ENCODE results near the gene GLE1.
A peak's percentile ranks its signal among the peaks of the same experiment; 100 is the strongest.

Gene GLE1, protein sequence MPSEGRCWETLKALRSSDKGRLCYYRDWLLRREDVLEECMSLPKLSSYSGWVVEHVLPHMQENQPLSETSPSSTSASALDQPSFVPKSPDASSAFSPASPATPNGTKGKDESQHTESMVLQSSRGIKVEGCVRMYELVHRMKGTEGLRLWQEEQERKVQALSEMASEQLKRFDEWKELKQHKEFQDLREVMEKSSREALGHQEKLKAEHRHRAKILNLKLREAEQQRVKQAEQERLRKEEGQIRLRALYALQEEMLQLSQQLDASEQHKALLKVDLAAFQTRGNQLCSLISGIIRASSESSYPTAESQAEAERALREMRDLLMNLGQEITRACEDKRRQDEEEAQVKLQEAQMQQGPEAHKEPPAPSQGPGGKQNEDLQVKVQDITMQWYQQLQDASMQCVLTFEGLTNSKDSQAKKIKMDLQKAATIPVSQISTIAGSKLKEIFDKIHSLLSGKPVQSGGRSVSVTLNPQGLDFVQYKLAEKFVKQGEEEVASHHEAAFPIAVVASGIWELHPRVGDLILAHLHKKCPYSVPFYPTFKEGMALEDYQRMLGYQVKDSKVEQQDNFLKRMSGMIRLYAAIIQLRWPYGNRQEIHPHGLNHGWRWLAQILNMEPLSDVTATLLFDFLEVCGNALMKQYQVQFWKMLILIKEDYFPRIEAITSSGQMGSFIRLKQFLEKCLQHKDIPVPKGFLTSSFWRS

GRCh38 chr9:128504485-128505413 is at the start of gene GLE1:
Gene GLE1 (plus strand): TSS chr9:128504719. CDS start chr9:128504806, 87 bp downstream.
- DNase-seq, result peak; percentile 94

- DNase-seq, result no peak
Observed at GRCh38 chr9:128454991-128455390, 49.5 kb upstream of the GLE1 start.

DNA sequence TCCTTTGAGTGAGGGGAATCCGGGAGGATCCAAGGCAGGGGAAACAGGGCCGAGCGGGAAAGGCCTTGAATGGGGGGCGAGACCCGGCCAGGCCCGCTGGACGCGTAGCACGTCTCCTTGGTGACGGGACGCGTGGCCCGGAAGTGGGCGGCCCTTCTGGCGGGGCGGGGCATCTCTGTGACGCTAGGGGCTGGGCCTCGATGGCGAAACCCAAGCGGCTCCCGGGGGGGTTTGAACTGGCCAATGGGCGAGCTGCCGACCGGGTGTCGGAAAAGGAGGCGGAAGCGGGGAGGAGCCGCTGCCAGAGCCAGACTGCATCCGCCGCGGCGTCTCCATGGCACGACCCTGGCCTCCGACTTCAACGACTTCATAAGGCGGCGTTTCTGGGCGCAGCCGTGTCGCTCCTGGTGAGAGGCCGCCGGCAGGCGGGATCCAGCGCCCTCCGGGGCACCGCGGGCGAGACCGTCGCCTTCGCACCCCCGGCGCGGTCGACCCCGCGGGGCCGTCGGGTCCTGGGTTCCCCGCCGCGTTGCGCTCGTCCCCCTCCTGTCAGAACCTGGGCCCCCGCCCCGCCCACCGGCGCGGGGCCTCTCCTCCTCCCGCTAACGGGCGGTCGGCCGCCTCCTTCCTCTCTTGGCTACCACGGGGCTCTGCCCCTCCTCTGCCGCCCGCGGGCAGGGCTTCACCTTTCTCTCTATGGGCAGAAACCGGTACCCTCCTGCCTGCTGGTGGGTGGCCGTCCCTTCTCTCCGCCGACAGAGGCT is 48.5 kb upstream of the GLE1 start, which contains the start of gene ODF2:
ODF2 (plus strand) TSS at position 158 of the 764 bp plus-strand sequence; CDS start at position 244, 86 bp downstream.
- peak; percentile 99 for DNase-seq

- peak; percentile 56 for DNase-seq
Observed at GRCh38 chr9:128456613-128457061, 47.9 kb upstream of the GLE1 start.

- DNase-seq, result no peak
Observed at GRCh38 chr9:128457207-128457606, 47.3 kb upstream of the GLE1 start.

- DNase-seq, result no peak
Observed at GRCh38 chr9:128459011-128459410, 45.5 kb upstream of the GLE1 start.

DNA sequence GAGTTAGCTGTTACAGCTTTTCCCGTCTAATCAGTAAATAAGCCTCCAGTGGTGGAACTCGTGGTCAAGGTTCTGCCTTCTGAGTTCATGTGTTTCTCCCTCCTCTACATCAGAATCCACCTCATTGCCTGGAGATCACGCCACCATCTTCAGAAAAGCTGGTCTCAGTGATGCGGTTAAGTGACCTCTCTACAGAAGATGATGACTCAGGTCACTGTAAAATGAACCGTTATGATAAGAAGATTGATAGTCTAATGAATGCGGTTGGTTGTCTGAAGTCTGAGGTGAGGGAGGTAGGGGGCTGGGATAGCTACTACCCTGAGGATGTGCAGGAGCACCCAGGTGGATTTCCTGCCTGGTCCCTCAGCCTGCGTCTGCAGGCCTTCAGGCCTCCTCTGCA is 35.4 kb upstream of the GLE1 start:
- DNase-seq, result no peak

GRCh38 chr9:128470560-128470959 is 34.0 kb upstream of the GLE1 start:
- DNase-seq, result no peak

GRCh38 chr9:128473104-128473503 is 31.4 kb upstream of the GLE1 start:
- DNase-seq, result no peak

DNA sequence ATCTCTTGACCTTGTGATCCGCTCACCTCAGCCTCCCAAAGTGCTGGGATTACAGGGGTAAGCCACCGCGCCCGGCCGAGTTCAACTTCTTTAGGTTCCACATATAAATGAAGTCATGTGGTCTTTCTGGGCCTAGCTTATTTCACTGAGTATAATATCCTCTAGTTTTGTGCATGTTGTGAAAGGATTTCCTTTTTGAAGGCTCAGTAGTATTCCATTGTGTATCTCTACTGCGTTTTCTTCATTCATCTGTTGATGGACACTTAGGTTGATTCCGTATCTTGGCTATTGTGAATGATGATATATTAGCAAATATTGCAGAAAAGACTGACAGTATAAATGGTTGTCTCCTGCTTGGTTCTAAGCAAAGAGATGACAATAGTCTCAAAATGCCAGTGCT is 28.7 kb upstream of the GLE1 start:
- DNase-seq, result no peak

DNA sequence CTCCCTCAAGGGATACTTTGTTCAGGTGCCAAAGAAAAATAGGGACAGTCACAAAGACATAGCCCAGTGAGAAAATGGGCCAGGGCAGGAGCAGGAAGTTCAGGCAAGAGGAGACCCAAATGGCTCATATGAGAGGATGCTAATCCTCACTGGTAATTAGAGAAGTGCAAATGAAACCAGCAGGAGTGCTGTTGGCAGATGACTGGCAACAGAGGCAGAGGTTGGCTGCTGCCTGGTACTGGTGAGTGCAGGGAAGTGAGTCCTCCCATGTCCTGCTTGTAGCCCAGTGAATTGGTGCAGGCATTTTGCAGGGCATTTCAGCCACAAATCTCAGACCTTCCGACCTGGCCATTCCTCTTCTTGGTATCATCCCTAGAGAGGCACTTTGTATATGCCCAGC is 25.3 kb upstream of the GLE1 start:
- no peak for DNase-seq

DNA sequence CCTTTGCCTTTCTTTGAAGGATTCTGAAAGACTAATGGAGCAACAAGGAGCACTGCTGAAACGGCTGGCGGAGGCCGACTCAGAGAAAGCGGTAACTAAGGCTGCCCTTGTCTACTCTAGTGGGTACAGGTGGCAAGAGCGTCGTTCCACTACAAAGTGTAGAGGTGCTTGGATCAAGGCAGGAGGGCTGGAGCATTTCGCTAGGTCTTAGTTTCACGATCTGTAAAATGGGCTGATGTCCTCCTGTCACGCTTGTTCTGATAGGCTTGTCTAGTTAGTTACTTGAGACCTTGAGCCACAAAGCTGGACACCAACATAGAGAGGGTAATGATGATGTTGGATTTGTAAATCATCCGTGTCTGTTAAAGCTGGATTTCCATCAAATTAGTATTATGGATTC is 23.0 kb upstream of the GLE1 start:
- no peak for DNase-seq

DNA sequence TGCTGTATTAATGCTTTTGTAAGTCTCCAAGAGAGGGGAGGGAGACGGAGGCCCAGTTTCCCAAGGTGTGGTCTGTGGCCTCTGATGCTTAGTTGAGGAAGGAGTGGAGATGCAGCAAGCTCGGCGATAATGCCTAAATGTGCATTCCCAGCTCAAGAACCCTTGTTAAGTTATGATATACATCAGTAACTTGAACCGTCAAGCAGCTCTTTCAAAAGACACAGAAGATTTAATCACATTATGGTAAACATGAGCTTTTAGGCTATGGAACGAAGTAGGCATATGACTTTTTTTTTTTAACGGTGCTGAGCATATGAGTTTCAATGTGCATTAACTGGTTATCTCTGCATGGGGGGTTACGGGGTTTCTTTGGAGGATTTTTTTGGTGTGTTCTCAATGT is 22.3 kb upstream of the GLE1 start:
- DNase-seq, result no peak

- DNase-seq, result no peak
Observed at GRCh38 chr9:128484686-128485413, 19.7 kb upstream of the GLE1 start.

DNA sequence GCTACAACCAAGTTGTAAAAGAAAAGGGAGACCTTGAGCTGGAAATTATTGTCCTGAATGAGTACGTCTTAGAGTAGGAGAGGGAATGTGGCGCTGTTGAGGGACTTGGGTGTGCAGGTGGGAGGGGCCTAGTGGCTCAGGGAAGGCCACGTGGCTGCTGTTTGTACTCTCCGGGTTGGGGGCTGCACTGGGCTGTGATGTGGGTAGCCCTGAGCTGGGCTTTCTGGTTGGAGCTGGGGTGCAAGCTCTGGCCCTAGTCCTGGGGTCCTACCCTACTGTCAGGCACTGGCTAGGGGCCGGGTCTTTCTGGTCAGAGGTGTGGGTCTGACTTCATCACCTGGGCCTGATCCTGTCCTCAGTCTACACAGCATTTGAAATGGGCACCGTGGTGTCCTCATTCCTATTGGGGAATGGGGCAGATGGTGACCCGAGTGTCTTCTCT is 19.1 kb upstream of the GLE1 start:
- no peak for DNase-seq

DNA sequence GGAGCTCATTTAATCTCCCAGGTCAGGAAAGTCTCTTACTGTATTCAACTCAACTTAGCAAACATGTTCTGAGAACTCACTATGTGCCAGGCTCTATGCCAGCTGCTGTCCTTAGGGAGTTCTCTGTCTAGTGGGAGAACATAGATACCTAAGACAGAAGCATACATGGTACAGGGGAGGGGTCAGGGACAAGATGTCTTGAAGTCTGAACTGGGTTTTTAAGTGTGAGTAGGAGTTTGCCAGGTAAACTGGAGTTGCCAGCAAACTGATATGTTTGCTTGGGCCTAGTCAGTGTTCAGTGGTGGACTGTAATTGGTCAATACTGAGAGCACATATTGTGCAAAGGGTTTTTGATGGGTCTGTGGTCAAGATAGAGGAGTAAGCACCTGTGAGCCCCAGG is 18.3 kb upstream of the GLE1 start:
- no peak for DNase-seq

DNA sequence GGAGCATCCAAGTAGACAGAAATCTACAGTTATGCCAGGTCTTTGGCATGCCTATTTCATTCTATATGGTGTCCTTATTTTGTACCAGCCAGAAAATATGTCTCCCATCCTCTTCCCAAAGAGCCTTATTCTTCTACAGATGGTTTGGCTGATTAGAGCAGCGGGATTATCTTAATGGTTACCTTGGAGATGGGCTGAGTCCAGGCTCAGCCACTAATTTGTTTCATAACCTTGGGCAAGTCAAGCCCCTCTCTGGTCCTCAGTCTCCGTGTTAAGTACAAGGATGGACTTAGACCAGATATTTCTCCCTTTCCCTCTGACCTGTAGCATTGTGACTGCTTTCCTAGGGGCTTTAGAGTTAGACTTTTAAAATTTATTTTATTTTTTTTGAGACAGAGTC is 11.1 kb upstream of the GLE1 start:
- no peak for DNase-seq

DNA sequence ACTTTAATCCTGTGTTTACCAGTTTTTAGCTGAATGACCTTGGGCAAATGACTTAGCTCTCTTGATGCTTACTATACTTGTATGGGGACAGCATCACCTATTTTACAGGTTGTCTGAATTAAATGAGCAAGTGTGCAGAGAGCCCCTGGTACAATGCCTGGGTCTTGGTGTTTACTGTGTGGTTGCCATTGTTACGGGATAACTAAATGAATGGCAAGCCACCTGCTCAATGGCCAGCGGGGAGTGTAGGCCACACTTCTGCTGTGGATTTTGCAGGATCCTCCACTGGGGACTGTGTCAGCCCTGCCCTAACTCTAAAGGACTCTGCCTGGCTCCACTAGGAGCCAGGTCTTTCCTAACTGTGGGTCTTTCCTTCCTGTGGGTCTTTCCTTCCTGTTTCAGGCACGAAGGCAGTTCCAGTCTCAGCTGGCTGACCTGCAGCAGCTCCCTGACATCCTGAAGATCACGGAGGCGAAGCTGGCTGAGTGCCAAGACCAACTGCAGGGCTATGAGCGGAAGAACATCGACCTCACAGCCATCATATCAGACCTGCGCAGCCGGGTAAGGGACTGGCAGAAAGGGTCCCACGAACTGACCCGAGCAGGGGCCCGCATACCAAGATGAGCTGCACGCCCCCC is 10.3 kb upstream of the GLE1 start:
- DNase-seq, result no peak

- no peak for DNase-seq
Observed at GRCh38 chr9:128494746-128495129, 9.8 kb upstream of the GLE1 start.

- DNase-seq, result no peak
Observed at GRCh38 chr9:128495296-128495695, 9.2 kb upstream of the GLE1 start.

DNA sequence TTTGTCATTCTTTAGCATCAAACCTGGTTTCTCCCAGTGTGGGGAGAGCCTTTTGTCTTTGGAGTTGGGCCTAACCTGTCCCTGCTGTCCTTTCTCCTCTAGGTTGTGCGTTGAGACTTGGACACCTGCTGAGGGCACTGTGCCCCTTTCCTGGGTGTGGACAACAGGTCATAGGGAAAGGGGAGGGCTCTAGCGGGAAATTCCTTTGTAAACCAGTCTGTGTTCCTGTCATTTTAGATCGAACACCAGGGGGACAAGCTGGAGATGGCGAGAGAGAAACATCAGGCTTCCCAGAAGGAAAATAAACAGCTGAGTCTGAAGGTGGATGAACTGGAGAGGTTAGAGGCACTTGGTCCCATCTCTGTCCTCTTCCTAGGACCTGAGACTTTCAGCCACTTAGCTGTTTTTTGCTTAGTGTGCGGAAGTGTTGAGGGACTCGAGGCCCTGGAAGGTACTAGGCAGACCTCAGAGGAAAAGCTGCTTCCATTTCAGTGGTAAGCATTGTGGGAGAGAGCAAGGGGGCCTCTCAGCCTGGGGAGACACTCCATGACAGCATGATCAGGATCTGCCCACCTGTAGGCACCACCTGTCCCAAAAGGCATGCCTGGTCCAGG is 8.6 kb upstream of the GLE1 start:
- DNase-seq, result no peak

Measured in stimulated activated CD4-positive, alpha-beta T cell treated with anti-CD3 and anti-CD28 coated beads, Interleukin-1b, Interleukin-23, amount 100 ng/mL, for 48 hours (primary cell).